Measurements from ENCODE around the gene ATG13.

DNA sequence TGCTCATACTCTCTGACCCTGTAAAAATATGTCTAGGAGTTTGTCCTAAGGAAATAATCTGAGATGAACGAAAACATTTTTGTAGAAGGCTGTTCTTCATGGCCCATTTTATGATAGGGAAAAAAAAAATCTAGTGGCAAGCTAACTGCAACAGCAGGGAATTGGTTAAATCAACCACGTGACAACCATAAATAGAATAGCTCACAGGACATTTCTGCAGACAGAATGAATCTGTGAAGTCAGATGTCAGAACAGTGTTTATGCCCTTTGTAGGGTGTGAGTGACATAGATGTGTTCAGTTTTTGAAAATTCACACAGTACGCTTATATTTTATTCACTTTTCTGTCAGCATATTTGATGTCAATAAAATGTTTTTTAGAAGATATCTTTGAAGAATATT lies 67.0 kb downstream of the ATG13 start:
- TF ChIP-seq, protein P1, sequence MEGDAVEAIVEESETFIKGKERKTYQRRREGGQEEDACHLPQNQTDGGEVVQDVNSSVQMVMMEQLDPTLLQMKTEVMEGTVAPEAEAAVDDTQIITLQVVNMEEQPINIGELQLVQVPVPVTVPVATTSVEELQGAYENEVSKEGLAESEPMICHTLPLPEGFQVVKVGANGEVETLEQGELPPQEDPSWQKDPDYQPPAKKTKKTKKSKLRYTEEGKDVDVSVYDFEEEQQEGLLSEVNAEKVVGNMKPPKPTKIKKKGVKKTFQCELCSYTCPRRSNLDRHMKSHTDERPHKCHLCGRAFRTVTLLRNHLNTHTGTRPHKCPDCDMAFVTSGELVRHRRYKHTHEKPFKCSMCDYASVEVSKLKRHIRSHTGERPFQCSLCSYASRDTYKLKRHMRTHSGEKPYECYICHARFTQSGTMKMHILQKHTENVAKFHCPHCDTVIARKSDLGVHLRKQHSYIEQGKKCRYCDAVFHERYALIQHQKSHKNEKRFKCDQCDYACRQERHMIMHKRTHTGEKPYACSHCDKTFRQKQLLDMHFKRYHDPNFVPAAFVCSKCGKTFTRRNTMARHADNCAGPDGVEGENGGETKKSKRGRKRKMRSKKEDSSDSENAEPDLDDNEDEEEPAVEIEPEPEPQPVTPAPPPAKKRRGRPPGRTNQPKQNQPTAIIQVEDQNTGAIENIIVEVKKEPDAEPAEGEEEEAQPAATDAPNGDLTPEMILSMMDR (IDR thresholded peaks at IDR 0.05): no peak
- no peak for TF ChIP-seq POLR2A (IDR thresholded peaks at IDR 0.05)

All from adrenal gland (tissue), 5 donors.